ENCODE results near the gene ZEB2.

The ZEB2 gene

GRCh38 chr2:144515696-144516410 is 4.1 kb downstream of the ZEB2 start:
- TF ChIP-seq, protein P1, sequence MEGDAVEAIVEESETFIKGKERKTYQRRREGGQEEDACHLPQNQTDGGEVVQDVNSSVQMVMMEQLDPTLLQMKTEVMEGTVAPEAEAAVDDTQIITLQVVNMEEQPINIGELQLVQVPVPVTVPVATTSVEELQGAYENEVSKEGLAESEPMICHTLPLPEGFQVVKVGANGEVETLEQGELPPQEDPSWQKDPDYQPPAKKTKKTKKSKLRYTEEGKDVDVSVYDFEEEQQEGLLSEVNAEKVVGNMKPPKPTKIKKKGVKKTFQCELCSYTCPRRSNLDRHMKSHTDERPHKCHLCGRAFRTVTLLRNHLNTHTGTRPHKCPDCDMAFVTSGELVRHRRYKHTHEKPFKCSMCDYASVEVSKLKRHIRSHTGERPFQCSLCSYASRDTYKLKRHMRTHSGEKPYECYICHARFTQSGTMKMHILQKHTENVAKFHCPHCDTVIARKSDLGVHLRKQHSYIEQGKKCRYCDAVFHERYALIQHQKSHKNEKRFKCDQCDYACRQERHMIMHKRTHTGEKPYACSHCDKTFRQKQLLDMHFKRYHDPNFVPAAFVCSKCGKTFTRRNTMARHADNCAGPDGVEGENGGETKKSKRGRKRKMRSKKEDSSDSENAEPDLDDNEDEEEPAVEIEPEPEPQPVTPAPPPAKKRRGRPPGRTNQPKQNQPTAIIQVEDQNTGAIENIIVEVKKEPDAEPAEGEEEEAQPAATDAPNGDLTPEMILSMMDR (conservative IDR thresholded peaks at IDR 0.05; ENCODE audit: control insufficient read depth, insufficient read depth, low read depth, low read length), result no peak
- DNase-seq (ENCODE audit: low read depth), result peak; percentile 66
- H3K4me3 ChIP-seq (ENCODE audit: control insufficient read depth, low read depth, low read length), result peak overlapping the region; percentile 75

GRCh38 chr2:144515099-144515695 is 4.7 kb downstream of the ZEB2 start:
- DNase-seq (ENCODE audit: low read depth), result no peak
- TF ChIP-seq, protein P1 (conservative IDR thresholded peaks at IDR 0.05; ENCODE audit: control insufficient read depth, insufficient read depth, low read depth, low read length), result no peak
- H3K4me3 ChIP-seq (ENCODE audit: control insufficient read depth, low read depth, low read length), result peak overlapping the region; percentile 75

DNA sequence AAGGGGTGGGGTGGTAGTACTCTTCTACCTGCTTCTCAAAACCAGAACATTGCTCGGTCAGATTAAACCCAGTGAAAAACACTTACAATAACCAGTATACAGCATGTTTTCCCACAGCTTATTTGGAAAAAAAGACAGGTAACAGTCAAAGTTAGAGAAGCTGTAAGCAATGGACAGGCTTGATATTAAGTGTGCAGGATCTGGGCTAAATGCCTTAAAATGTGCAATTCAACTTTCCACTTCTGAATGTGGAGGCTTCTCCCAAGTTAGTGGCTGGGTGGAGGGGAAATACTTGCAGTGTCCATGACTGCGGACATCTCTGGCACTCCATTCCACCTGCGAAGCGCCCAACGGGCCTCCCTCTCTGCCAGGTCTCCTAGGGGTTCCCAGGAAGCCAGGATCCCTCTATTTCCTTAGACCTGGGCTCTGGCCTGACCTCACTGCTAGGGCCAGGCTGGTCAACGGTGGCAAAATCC is 5.3 kb downstream of the ZEB2 start:
- no peak for DNase-seq (ENCODE audit: low read depth)
- peak overlapping the region; percentile 75 for H3K4me3 ChIP-seq (ENCODE audit: control insufficient read depth, low read depth, low read length)
- TF ChIP-seq, protein P1 (conservative IDR thresholded peaks at IDR 0.05; ENCODE audit: control insufficient read depth, insufficient read depth, low read depth, low read length), result no peak

GRCh38 chr2:144513388-144514101 is 6.4 kb downstream of the ZEB2 start:
- TF ChIP-seq, protein P1 (conservative IDR thresholded peaks at IDR 0.05; ENCODE audit: control insufficient read depth, insufficient read depth, low read depth, low read length), result no peak
- peak overlapping the region; percentile 23 for H3K4me3 ChIP-seq (ENCODE audit: control insufficient read depth, low read depth, low read length)
- DNase-seq (ENCODE audit: low read depth), result peak; percentile 78

GRCh38 chr2:144512891-144513351 is 7.0 kb downstream of the ZEB2 start:
- no peak for DNase-seq (ENCODE audit: low read depth)
- H3K4me3 ChIP-seq (ENCODE audit: control insufficient read depth, low read depth, low read length), result peak overlapping the region; percentile 10

GRCh38 chr2:144512470-144512869 is 7.4 kb downstream of the ZEB2 start:
- TF ChIP-seq, protein P1 (conservative IDR thresholded peaks at IDR 0.05; ENCODE audit: control insufficient read depth, insufficient read depth, low read depth, low read length), result no peak
- no peak overlapping the region for H3K4me3 ChIP-seq (ENCODE audit: control insufficient read depth, low read depth, low read length)

More at GRCh38 chr2:144512891-144513351, 7.0 kb downstream of the ZEB2 start:
- TF ChIP-seq, protein P1 (conservative IDR thresholded peaks at IDR 0.05; ENCODE audit: control insufficient read depth, insufficient read depth, low read depth, low read length), result no peak

More at GRCh38 chr2:144512470-144512869, 7.4 kb downstream of the ZEB2 start:
- DNase-seq (ENCODE audit: low read depth), result no peak

Measured in fibroblast of mammary gland (primary cell).